SH-SY5Y (cell line): ENCODE measurements around the gene PLCE1.

Experiments used
- GATA2 ChIP-seq: IDR thresholded peaks from 2 replicates; pipeline ENCODE4 v1.6.1; 2011; ENCODE audit warnings: mild to moderate bottlenecking, low read depth, low read length
- GATA3 ChIP-seq: IDR thresholded peaks from 2 replicates; pipeline ENCODE4 v1.6.1; 2011; ENCODE audit warnings: low read depth, mild to moderate bottlenecking, low read length, moderate library complexity

DNA sequence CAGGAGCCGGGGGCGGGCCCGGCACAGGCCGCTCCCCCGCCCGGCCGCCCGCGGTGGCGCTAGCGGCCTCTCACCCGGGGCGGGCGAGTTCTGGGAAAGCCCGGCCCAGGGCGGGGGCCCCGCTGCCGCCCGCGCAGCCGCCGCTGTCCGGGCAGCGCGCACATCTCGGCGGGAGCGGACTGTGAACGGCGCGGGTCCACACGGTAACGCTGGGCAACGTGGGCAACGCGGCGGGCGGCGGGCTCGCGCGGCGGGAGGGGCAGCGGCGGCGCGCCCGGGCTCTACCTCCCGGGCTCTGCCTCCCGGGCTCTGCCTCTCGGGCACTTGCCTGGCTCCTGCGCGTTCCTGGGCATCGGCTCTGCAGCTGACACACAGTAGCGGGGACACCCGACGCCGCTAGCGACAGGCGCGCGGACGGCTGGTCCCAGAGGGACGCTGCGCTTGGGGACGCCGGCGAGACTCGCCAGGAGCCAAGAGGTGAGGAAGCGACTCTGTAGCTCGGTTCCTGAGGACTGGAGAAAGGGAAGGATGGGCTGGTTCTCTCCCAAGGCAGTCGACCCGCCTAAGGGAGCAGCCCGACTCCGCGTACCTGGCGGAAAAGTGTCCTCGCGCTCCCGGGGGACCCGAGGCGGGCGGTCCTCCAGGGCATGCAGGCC, at the start of gene PLCE1:
- no peak for TF ChIP-seq GATA3
- TF ChIP-seq GATA2, result no peak
